ENCODE measurements around the gene PTAFR.

GRCh38 chr1:28136922-28137613, 39.4 kb downstream of the PTAFR start:
- TF ChIP-seq POLR2A (IDR thresholded peaks at IDR 0.05), result no peak
- no peak for TF ChIP-seq CTCF (IDR thresholded peaks at IDR 0.05)

Data from body of pancreas (tissue), 4 donors.